ENCODE measurements around the gene TINAGL1.
A peak's percentile ranks its signal among the peaks of the same experiment; 100 is the strongest.

Gene TINAGL1, protein sequence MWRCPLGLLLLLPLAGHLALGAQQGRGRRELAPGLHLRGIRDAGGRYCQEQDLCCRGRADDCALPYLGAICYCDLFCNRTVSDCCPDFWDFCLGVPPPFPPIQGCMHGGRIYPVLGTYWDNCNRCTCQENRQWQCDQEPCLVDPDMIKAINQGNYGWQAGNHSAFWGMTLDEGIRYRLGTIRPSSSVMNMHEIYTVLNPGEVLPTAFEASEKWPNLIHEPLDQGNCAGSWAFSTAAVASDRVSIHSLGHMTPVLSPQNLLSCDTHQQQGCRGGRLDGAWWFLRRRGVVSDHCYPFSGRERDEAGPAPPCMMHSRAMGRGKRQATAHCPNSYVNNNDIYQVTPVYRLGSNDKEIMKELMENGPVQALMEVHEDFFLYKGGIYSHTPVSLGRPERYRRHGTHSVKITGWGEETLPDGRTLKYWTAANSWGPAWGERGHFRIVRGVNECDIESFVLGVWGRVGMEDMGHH

DNA sequence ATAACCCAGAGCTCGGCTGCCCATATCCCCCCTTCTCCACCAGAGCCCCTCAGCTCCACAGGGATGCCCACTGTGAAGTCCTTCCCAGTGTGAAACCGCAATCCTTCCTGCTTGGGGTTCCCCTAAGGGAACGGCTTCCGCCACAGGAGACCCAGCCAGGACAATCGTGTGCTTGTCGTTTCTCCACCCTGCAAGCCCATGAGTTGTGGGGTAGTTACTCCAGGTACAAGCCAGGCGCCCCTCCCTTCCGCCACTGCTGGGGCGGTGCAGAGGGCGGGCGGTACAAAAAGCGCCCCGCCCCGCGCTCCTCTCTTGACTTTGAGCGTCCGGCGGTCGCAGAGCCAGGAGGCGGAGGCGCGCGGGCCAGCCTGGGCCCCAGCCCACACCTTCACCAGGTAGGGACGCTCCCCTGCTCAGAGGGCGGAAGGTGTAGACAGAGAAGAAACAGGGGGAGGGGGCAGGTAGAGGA lies at the start of gene TINAGL1:
Gene TINAGL1, plus strand, starts transcription at position 315 of the 469 bp plus-strand sequence. CDS start 634 bp downstream, outside the sequence.
- DNase-seq: no peak

DNA sequence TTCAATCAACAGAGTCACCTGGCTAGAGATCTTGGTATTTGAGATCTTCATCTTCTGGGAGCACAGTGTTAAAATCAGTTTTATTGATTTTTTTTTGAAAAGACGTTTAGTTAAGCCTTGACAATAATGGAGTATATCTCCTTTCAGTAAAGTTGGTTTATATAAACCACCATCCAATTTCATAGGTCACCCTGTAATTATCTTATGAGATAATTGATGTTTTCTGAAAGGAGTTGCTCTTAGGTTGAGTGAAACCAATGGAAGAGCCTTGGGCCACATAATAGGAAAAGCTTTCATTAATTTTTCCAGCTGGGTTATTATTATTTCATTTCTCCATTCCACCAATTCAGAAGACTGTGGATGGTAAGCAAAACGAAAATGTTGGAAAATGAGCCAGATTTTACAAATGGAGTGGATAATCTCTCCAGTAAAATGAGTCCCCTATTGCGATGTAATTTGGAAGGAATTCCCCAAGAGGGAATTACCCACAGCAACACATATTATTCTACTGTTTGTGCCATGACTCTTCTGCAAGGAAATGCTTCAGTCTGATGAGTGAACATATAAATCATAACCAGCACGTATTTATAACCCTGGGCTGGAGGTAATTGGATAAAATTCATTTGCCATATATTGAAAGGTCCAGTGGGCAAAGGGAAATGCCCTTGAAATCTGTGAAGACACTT lies 46.2 kb upstream of the TINAGL1 start:
- DNase-seq: no peak

DNA sequence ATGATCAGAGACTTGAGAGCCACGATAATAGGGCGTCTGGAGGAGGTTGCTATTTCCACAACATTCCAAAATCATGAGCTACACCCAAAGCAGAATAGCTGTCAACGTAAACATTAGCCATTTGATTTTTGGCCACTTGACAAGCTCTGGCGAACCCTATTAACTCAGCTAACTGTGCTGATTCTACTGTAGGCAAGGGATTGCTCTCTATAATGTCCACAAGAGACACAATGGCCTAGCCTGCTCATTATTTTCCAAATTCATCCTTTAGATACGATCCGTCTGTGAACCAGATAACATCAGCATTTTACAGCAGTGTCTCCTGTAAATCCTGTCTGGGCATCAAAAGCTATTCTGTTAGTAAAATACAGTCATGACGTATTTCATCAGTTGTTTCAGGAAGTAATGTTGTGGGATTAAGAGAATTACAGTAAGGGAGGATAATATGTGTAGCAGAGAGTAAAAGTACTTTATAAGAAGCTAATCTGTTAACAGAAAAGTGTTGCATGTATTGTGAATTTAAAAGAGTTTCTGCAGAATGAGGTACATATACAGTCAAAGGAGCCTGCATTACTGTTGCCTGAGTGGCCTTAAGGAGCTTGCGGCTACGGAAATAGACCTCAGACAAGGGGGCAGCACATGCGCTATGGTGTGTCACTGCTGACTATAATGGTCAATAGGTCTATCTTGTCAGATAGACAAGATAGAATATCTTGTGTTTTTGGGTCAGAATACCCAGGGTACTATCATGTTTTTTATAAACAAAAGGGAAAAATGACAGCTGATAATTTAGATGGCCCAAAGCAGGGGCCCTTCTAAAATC lies 44.9 kb upstream of the TINAGL1 start:
- no peak for DNase-seq

DNA sequence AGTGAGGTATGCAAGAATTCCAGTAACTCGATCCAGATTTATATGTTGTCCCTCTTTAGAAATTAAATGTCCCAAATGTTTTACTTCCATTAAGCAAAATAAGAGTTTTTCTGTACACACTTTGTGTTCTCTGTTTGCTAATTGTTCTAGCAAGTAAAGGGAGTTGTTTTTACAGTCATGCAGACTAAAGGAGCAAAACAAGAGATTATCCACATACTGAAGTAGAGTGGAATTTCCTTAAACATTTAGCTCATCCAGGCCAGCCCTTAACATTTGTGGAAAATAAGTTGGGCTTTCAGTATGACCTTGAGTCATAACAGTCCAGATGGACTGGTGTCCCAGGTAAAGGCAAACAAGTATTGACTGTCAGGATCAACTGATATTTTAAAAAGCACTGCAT lies 44.1 kb upstream of the TINAGL1 start:
- DNase-seq: no peak

DNA sequence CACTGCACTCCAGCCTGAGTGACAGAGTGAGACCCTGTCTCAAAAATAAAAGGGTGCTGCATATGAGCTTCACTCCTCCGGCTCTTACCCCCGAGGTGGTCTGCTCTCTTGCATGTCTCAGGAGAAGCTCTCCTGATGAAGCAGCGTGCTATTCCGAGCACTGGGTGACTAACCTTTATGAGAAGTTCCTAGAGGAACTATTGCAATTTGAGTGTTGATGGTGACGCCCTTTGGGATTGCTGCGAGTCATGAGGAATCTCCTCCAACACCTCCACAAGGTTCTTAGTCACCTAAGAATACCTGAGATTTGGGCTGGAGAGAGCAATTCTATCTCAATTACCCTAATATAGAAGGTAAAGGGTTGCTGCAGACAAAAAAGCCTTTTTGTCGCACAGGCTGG lies 40.8 kb upstream of the TINAGL1 start:
- no peak for DNase-seq

DNA sequence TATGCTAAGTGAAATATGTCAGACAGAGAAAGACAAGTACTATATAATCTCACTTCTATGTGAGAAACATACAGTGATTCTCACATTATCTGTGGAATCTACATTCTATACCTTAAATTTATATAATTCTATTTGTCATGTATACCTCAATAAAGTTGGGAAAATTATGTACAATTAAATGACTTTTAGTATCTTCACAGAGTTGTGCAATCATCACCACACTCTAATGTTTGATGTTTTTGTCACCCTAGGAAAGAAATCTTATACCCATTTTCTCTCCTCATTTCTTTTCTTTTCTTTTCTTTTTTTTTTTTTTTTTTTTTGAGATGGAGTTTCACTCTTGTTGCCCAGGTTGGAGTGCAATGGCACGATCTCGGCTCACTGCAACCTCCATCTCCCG lies 37.0 kb upstream of the TINAGL1 start:
- DNase-seq: no peak

DNA sequence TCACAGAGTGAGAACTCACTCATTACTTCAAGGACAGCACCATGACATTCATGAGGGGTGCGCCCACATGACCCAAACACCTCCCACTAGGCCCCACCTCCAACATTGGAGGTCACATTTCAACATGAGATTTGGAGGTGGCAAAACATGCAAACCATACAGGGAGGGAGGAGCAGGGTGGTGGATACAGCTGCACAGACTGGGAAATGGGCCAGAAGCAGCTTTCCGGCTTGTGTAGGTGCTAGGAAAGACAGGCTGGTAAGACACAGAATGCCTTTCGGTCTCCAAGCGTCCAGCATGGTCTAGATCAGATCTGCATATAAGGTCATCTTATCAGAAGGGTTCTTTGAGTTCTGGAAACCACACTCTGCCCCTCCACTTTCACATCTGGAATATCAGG lies 35.1 kb upstream of the TINAGL1 start:
- no peak for DNase-seq

DNA sequence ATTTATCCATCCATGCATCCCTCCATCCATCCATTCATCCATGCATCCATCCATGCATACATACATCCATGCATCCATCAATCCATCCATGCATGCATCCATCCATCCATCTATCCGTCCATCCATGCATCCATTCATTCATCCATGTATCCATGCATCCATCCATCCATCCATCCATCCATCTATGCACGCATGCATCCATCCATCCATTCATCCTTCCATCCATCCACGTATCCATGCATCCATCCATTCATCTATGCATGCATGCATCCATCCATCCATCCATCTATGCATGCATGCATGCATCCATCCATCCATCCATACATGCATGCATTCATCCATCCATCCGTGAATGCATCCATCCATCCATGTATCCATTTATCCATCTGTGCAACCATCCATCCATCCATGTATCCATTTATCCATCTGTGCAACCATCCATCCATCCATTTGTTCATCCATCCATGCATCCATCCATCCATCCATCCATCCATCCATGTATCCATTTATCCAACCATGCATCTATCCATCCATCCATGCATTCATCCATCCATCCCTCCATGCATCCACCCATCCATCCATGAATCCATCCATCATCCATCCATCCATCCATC lies 30.3 kb upstream of the TINAGL1 start:
- DNase-seq: no peak

DNA sequence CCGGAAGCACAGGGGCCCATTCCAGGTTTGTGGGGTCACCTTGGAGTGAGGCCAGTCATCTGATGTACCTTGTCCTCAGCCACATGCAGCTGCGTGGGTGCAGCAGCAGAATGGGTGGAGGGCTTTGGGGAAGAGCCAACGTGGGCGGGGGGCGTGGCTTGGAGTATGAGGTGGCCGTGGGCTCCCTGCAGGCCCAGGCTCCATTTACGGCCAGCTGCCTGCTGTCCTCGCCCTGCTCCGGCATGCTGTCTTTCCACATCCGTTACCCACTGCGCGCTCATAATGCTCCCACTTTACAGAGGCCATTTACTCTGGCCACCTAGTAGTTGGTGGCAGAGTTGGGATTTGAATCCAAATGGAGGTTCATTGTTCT lies 27.8 kb upstream of the TINAGL1 start:
- DNase-seq: no peak

DNA sequence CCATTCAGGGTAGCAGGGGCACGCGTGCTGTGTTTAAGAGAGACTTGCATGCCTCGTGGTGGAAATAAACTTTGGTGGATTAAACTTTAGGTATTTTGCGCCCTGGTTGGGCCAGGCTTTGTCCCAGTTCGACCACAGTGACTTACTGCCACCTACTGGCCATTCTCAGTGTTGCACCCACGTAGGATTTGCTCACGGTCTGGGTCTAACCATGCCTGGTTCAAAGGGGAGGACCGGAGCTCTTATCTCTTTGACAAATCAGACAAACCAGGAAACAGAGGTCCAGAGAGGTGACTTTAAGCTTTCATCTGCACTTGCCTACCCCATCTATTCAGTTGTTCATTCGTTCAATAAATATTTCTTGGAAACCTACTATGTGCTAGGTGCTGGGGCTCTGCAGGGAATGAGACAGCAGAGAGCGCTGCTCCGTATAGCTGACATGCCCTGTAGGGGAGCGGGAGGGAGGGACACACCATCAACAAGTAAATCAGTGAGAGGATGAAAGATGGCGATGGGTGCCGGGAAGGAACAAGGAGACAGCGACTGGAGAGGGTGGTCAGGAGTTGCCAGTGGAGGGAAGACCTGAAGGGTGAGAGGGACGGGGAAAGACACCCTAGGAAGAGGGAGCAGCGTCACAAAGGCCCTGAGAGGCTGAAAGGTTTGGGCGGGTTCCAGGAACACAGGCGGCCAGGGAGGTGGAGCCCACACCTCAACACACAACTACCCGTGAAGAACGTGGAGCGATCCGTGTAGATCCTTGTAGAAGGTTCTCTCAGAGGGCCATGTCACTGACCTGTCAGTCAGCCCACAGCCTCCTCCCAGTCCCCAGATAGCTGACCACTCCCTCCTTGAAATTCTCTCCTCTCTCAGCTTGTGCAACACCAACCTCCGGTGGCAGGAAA lies 27.2 kb upstream of the TINAGL1 start:
- peak; percentile 69 for DNase-seq

DNA sequence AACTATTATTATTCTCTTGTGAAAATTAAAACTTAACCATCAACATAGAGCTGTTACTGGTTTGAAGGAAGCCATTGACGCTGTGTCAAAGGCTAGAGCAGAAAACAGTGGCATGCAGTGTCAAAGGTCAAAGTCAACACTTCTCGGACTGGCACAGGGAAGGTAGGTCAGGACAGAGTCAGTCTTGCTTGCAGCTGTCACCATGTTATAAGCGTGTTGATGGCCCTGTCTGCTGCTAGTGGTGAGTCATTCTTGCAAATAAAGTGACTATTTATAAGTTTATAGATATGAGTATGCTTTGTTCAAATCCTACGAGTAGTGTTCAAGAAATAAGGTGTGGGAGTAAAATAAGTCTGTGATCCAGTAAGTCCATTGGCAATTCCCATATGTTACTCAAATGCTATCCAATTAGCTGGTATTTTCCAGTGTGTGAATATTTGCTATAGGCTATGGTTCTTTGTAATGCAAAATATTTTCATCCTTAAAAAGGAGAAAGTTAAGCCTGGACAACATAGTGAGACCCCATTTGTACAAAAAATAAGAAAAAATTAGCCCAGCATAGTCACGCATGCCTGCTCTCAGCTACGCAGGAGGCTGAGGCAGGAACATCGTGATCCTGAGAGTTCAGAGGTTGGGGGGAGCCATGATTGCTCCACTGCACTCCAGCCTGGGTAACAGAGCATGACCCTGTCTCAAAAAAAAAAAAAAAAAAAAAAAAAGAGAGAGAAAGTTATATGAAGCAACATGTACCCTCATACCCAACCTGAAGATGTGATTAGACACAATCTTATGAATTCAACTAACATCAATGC lies 26.3 kb upstream of the TINAGL1 start:
- DNase-seq: no peak

DNA sequence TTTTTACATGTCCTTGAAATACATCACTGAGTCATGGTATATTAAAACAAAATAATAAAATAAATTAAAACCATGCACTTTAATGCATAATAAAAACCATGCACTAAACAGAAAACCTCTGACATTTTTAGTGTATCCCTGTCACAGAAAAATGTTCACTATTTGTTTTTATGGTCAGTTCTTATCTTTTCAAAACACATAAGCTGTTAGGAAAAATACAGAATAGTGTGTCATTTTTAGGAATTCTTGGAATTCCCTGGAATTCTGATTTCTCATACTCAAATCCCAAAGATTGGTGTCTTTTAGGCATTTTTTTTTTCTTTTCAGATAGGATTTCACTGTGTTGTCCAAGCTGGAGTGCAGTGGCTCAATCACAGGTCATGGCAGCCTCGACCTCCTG lies 25.1 kb upstream of the TINAGL1 start:
- no peak for DNase-seq

DNA sequence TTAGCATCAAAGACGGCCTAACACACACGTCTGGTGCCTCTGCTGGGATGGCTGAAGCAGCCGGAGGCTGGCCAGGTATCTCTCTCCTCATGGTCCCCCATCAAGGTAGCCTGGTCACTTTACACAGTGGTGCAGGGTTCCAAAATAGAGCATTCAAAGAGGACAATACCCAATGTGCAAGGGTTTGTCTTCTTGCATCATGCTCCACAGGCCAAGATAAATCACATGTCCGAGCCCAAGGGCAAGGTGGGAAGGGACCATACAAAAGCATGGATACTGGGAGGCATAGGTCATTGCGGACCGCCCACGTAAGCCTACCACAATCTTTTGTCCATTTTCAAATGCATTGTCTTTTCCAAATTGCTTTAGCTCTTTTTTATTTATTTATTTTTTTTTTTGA lies 23.8 kb upstream of the TINAGL1 start:
- DNase-seq: no peak

DNA sequence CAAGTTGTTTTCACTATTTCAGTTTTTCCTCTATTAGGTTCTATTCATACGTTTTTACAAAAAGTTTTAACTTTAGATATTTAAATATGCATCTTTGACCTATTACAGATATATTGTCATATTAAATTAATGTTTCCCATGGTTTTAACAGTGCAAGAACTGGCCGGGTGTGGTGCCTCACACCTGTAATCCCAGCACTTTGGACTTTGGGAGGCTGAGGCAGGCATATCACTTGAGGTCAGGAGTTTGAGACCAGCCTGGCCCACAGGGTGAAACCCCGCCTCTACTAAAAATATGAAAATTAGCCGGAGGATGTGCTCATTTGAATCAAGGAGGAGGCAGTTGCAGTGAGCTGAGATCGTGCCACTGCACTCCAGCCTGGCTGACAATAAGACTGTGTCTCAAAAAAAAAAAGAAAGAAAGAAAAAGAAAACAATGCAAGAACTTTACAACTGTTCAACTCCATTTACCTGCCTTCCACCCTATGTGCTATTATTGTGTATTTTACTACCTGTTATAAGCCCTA lies 19.8 kb upstream of the TINAGL1 start:
- no peak for DNase-seq

DNA sequence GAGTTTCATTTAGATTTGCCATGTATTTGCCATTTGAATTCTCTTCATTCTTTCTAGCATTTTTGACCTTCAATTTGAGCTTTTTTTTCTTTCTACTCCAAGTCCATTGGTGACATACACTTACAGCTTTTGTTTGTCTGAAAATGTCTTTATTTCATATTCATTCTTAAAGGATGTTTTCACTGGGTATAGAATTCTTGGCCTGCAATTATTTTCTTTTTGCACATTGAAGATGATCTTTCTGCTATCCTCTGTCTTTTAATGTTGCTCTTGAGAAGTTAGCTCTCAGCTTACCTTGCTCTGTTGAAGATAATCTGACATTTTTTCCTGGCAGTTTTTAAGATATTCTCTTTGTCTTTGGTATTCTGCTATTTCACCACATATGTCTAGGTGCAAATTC lies 16.6 kb upstream of the TINAGL1 start:
- DNase-seq: no peak

DNA sequence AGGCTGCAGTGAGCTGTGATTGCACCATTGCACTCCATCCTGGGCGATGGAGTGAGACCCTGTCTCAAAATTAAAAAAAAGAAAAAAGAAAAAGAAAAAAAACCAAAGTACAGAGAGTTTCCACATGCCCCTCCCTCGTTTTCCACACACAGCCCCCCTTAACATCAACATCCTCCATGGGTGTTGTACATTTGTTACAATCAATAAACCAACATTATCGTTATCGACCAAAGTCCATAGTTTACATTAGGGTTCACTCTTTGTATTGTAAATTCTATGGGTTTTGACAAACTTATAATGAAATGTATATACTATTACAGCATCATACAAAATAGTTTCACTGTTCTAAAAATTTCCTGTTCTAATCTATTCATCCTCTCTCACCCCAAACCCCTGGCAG lies 15.9 kb upstream of the TINAGL1 start:
- DNase-seq: no peak

DNA sequence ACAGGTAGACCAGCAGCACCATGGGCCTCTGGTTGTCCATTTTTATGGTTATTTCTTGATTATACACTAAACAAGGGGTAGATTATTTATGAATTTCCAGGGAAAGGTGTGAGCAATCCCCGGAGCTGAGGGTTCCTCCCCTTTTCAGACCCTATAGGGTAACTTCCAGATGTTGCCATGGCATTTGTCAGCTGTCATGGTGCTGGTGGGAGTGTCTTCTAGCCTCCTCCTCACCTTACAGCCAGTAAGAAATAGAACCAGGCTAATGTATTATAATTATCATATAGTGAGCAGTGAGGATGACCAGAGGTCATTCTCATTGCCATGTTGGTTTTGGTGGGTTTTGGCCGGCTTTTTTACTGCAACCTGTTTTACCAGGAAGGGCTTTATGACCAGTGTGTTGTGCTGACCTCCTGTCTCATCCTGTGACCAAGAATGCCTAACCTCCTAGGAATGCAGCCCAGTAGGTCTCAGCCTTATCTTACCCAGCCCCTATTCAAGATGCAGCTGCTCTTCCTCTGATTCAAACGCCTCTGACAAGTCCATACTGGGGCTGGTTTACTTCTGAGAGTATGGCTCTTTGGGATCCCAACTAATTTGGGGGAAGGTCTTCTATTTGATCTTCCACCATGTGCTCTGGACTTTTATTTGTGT lies 13.5 kb upstream of the TINAGL1 start:
- DNase-seq: no peak

DNA sequence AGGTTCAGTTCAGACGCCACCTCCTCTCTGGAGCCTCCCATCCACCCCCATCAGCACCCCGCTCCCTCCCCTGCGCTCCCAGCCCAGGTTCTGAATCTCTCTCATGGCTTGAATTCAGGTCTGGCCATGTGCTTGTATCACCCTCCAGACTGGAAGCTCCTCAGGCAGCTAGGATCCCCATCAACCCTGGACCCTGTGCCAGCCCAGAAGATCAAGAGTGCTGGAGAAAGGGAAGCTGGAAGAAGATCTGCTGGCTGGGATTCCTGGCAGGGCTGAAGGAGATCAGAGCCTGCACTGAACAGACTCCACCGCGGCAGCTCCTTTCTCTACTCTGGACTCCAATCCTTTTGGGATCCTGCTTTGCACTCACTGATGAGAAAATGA lies 11.7 kb upstream of the TINAGL1 start:
- no peak for DNase-seq

DNA sequence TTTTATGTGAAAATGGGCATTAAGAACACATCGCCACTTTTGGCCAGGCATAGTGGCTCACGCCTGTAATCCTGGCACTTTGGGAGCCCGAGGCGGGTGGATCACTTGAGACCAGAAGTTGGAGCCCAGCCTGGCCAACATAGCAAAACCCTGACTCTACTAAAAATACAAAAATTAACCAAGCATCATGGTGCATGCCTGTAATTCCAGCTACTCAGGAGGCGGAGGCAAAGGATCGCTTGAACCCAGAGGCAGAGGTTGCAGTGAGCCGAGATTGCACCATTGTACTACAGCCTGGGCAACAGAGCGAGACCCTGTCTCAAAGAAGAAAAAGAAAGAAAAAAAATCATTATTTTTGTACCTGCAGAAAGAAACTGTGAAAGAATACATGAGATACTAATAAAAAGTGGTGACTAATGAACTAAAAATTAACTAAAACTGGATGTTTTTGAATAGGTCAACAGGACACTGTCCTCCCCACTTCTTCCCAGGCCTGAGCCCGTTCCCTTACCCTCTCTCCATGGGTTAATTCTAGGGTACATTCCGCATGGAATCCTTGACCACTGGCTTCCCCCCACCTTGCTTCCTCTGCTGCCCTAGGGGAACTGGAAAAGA lies 8.3 kb upstream of the TINAGL1 start:
- no peak for DNase-seq
